Mesodermal cell (in vitro differentiated cells): Measurements from ENCODE around the gene FURIN.

Source experiments
- H3K27ac ChIP-seq: 2 replicates; pipeline ENCODE4 v1.7.0; 2013; ENCODE audit warnings: mild to moderate bottlenecking, low read depth, low read length, moderate library complexity; ENCODE audit not compliant: severe bottlenecking
- H3K36me3 ChIP-seq: 2 replicates; pipeline ENCODE4 v1.7.1; 2013; ENCODE audit warnings: mild to moderate bottlenecking, low read length, moderate library complexity; ENCODE audit not compliant: control insufficient read depth, insufficient read depth
- H3K4me1 ChIP-seq: one replicate; pipeline ENCODE4 v1.7.1; 2013; ENCODE audit warnings: mild to moderate bottlenecking, low read length; ENCODE audit not compliant: insufficient read depth, control insufficient read depth, poor library complexity, severe bottlenecking
- H3K4me3 ChIP-seq: 2 replicates; pipeline ENCODE4 v1.7.0; 2013; ENCODE audit warnings: low read length, control low read depth, mild to moderate bottlenecking; ENCODE audit not compliant: insufficient read depth, poor library complexity, severe bottlenecking; ENCODE audit errors: extremely low read depth
- H3K9me3 ChIP-seq: 2 replicates; pipeline ENCODE4 v1.7.1; 2013; ENCODE audit warnings: mild to moderate bottlenecking, low read length, moderate library complexity; ENCODE audit not compliant: control insufficient read depth
- WGBS, 2 experiments: methylation state at CpG; one replicate each; pipeline ENCODE4 v1.1.5; 2013; ENCODE audit warnings: missing lambda C conversion rate in 2 of 2; ENCODE audit not compliant: insufficient coverage in 2 of 2; 5-methylcytosine and 5-hydroxymethylcytosine counted together

FURIN gene

GRCh38 chr15:90860942-90861675, 7.3 kb upstream of the FURIN start:
- 97 to 99% methylated on average over 11 of the region's 14 CpGs for WGBS, 2 experiments
- Histone ChIP-seq H3K36me3 (no peaks in the 10 kb centered on the region), H3K27ac (no peak overlapping the region), H3K9me3 (no peaks in the 10 kb centered on the region), H3K4me3 (no peak overlapping the region), H3K4me1 (peaks cover 17% of the 10 kb centered on the region)

GRCh38 chr15:90862487-90862886, 5.9 kb upstream of the FURIN start:
- peaks cover 18% of the 10 kb centered on the region for H3K4me1 ChIP-seq
- WGBS, 2 experiments, result 97 to 98% methylated on average over 4 to 5 of the region's 6 CpGs
- H3K36me3 ChIP-seq, result no peaks in the 10 kb centered on the region
- no peaks in the 10 kb centered on the region for H3K9me3 ChIP-seq
- H3K27ac ChIP-seq, result no peak overlapping the region
- no peak overlapping the region for H3K4me3 ChIP-seq

- H3K36me3 ChIP-seq, result no peaks in the 10 kb centered on the region
- 83 to 87% methylated on average over 3 to 5 of the region's 5 CpGs for WGBS, 2 experiments
- H3K9me3 ChIP-seq, result no peaks in the 10 kb centered on the region
- no peak overlapping the region for H3K4me3 ChIP-seq
- H3K27ac ChIP-seq, result no peak overlapping the region
- H3K4me1 ChIP-seq, result peaks cover 25% of the 10 kb centered on the region
Observed at GRCh38 chr15:90862964-90863778, 5.2 kb upstream of the FURIN start.

GRCh38 chr15:90863987-90864386, 4.4 kb upstream of the FURIN start:
- peaks cover 33% of the 10 kb centered on the region for H3K4me1 ChIP-seq
- no peak overlapping the region for H3K27ac ChIP-seq
- WGBS, 2 experiments, result 92% methylated on average over 3 to 4 of the region's 4 CpGs

GRCh38 chr15:90864507-90864906, 3.9 kb upstream of the FURIN start:
- Histone ChIP-seq H3K9me3 (no peaks in the 10 kb centered on the region), H3K36me3 (no peaks in the 10 kb centered on the region), H3K4me3 (no peak overlapping the region), H3K27ac (no peak overlapping the region), H3K4me1 (peaks cover 33% of the 10 kb centered on the region)
- 92 to 94% methylated on average over 8 to 10 of the region's 10 CpGs for WGBS, 2 experiments

More at GRCh38 chr15:90863987-90864386, 4.4 kb upstream of the FURIN start:
- no peaks in the 10 kb centered on the region for H3K9me3 ChIP-seq
- H3K4me3 ChIP-seq, result no peak overlapping the region
- H3K36me3 ChIP-seq, result no peaks in the 10 kb centered on the region

GRCh38 chr15:90865702-90866101, 2.7 kb upstream of the FURIN start:
- Histone ChIP-seq H3K27ac (no peak overlapping the region), H3K4me3 (no peak overlapping the region), H3K4me1 (peaks cover 36% of the 10 kb centered on the region), H3K36me3 (no peaks in the 10 kb centered on the region), H3K9me3 (no peaks in the 10 kb centered on the region)
- WGBS, 2 experiments, result 94 to 100% methylated on average over 3 of the region's 4 CpGs

GRCh38 chr15:90866161-90866715, 2.1 kb upstream of the FURIN start:
- no peak overlapping the region for H3K4me3 ChIP-seq
- peaks cover 32% of the 10 kb centered on the region for H3K4me1 ChIP-seq
- H3K36me3 ChIP-seq, result no peaks in the 10 kb centered on the region
- 85 to 90% methylated on average over 14 to 15 of the region's 16 CpGs for WGBS, 2 experiments
- H3K27ac ChIP-seq, result no peak overlapping the region
- H3K9me3 ChIP-seq, result no peaks in the 10 kb centered on the region

- no peaks in the 10 kb centered on the region for H3K36me3 ChIP-seq
- WGBS, 2 experiments, result 100% methylated on average over 1 to 2 of the region's 3 CpGs
- H3K4me3 ChIP-seq, result no peak overlapping the region
- no peaks in the 10 kb centered on the region for H3K9me3 ChIP-seq
- peaks cover 29% of the 10 kb centered on the region for H3K4me1 ChIP-seq
- H3K27ac ChIP-seq, result no peak overlapping the region
Observed at GRCh38 chr15:90866800-90867199, 1.6 kb upstream of the FURIN start.

- no peak overlapping the region for H3K4me3 ChIP-seq
- peak overlapping the region; percentile 94 for H3K27ac ChIP-seq
Observed at GRCh38 chr15:90869140-90869541, 753 bp downstream of the FURIN start.

GRCh38 chr15:90869601-90870353, 1.4 kb downstream of the FURIN start:
- peak overlapping the region; percentile 68 for H3K4me3 ChIP-seq
- WGBS, 2 experiments, result 43 to 46% methylated on average over 5 of the region's 9 CpGs
- H3K9me3 ChIP-seq, result no peaks in the 10 kb centered on the region
- peaks cover 47% of the 10 kb centered on the region for H3K4me1 ChIP-seq
- peak overlapping the region; percentile 94 for H3K27ac ChIP-seq
- H3K36me3 ChIP-seq, result no peaks in the 10 kb centered on the region

More at GRCh38 chr15:90869140-90869541, 753 bp downstream of the FURIN start:
- peaks cover 43% of the 10 kb centered on the region for H3K4me1 ChIP-seq
- no peaks in the 10 kb centered on the region for H3K36me3 ChIP-seq
- H3K9me3 ChIP-seq, result no peaks in the 10 kb centered on the region
